Measurements from ENCODE around the gene SMARCA4.

SMARCA4 gene

DNA sequence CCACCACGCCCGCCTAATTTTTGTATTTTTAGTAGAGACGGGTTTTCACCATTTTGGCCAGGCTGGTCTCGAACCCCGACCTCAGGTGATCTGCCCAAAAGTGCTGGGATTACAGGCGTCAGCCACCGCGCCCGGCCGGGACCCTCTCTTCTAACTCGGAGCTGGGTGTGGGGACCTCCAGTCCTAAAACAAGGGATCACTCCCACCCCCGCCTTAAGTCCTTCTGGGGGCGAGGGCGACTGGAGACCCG is 129.1 kb downstream of the SMARCA4 start (continued):
- TF ChIP-seq, protein P1, sequence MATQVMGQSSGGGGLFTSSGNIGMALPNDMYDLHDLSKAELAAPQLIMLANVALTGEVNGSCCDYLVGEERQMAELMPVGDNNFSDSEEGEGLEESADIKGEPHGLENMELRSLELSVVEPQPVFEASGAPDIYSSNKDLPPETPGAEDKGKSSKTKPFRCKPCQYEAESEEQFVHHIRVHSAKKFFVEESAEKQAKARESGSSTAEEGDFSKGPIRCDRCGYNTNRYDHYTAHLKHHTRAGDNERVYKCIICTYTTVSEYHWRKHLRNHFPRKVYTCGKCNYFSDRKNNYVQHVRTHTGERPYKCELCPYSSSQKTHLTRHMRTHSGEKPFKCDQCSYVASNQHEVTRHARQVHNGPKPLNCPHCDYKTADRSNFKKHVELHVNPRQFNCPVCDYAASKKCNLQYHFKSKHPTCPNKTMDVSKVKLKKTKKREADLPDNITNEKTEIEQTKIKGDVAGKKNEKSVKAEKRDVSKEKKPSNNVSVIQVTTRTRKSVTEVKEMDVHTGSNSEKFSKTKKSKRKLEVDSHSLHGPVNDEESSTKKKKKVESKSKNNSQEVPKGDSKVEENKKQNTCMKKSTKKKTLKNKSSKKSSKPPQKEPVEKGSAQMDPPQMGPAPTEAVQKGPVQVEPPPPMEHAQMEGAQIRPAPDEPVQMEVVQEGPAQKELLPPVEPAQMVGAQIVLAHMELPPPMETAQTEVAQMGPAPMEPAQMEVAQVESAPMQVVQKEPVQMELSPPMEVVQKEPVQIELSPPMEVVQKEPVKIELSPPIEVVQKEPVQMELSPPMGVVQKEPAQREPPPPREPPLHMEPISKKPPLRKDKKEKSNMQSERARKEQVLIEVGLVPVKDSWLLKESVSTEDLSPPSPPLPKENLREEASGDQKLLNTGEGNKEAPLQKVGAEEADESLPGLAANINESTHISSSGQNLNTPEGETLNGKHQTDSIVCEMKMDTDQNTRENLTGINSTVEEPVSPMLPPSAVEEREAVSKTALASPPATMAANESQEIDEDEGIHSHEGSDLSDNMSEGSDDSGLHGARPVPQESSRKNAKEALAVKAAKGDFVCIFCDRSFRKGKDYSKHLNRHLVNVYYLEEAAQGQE (tag by site-specific recombination; IDR thresholded peaks at IDR 0.05), result peak; percentile 9; the same call in 1 of the 2 replicates
- TF ChIP-seq ZNF266 (tag by site-specific recombination; IDR thresholded peaks at IDR 0.05; ENCODE audit: low read depth), result 0 out of 2 replicates have a peak, but pooled peaks have one; percentile 1
- TF ChIP-seq, protein P2, sequence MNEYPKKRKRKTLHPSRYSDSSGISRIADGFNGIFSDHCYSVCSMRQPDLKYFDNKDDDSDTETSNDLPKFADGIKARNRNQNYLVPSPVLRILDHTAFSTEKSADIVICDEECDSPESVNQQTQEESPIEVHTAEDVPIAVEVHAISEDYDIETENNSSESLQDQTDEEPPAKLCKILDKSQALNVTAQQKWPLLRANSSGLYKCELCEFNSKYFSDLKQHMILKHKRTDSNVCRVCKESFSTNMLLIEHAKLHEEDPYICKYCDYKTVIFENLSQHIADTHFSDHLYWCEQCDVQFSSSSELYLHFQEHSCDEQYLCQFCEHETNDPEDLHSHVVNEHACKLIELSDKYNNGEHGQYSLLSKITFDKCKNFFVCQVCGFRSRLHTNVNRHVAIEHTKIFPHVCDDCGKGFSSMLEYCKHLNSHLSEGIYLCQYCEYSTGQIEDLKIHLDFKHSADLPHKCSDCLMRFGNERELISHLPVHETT (tag by site-specific recombination; IDR thresholded peaks at IDR 0.05), result peak; percentile 38; the same call in 1 of the 2 replicates

DNA sequence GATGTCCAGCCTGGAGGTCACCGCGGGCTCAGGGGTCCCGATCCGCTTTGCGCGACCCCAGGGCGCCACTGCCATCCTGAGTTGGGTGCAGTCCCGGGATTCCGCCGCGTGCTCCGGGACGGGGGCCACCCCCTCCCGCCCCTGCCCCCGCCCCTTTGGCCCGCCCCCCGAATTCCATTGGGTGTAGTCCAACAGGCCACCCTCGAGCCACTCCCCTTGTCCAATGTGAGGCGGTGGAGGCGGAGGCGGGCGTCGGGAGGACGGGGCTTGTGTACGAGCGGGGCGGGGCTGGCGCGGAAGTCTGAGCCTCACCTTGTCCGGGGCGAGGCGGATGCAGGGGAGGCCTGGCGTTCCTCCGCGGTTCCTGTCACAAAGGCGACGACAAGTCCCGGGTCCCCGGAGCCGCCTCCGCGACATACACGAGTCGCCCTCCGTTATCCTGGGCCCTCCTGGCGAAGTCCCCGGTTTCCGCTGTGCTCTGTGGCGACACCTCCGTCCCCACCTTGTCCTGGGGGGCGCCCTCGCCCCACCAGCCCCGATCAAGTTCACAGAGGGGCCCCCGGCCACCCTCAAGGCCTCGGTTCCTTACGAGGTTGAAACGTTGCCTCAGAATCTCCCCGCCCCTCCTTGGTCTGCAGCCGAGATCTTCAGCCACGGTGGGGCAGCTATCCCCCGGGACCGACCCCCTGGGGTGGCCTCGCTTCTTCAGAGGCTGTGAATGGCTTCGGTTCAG is 129.6 kb downstream of the SMARCA4 start:
- Histone ChIP-seq H3K9me3 (ENCODE audit: control insufficient read depth, insufficient read depth, low read depth, low read length) (no peaks in the 10 kb centered on the region), H3K36me3 (ENCODE audit: control insufficient read depth in 2 of 2, insufficient read depth in 1 of 2, low read length in 2 of 2) (no peaks in the 10 kb centered on the region; a peak in 1 of 3 replicates), H3K4me3 (ENCODE audit: low read depth, low read length) (peak overlapping the region; percentile 48), H3K4me1 (ENCODE audit: control insufficient read depth, insufficient read depth, low read length) (peaks cover 10% of the 10 kb centered on the region; the same call in 1 of the 2 replicates), H3K27ac (ENCODE audit: extremely low read depth, low read depth, low read length) (peak overlapping the region; percentile 92)
- ChIA-PET CTCF (interaction anchor here (0.6 to 2.6 kb wide), 7 partner anchors 24 to 154 kb away, joined by 3 to 13 read pairs (median 3); no protein-coding TSS in a partner anchor), POLR2A (interaction anchor here (1.2 to 1.5 kb wide), 3 partner anchors 55 to 284 kb away, joined by 3 to 5 read pairs (median 4); partner anchors contain the start of gene SWSAP1)
- TF ChIP-seq ZNF24 (tag by site-specific recombination; IDR thresholded peaks at IDR 0.05) (0 out of 2 replicates have a peak, but pooled peaks have one; percentile 18), ZNF10 (tag by site-specific recombination; IDR thresholded peaks at IDR 0.05) (peak; percentile 28; the same call in 1 of the 2 replicates), ZFHX2 (tag by site-specific recombination; conservative IDR thresholded peaks at IDR 0.05) (peak; percentile 24), ZNF214 (tag by site-specific recombination; IDR thresholded peaks at IDR 0.05; ENCODE audit: borderline replicate concordance) (no peak), KLF8 (tag by site-specific recombination; IDR thresholded peaks at IDR 0.05) (peak; percentile 76), ZNF341 (tag by site-specific recombination; IDR thresholded peaks at IDR 0.05; ENCODE audit: low read depth) (no peak), TCF7L2 (IDR thresholded peaks at IDR 0.05; ENCODE audit: borderline replicate concordance, low read depth, low read length) (no peak), REPIN1 (tag by site-specific recombination; IDR thresholded peaks at IDR 0.05; ENCODE audit: low read depth) (peak; percentile 89; the same call in 1 of the 2 replicates), ZNF596 (tag by site-specific recombination; IDR thresholded peaks at IDR 0.05) (0 out of 2 replicates have a peak, but pooled peaks have one; percentile 31), ZFP69B (tag by site-specific recombination; IDR thresholded peaks at IDR 0.05) (peak; percentile 58), ZNF2 (tag by site-specific recombination; IDR thresholded peaks at IDR 0.05) (no peak), IKZF3 (tag by site-specific recombination; IDR thresholded peaks at IDR 0.05) (peak; percentile 92)
- TF ChIP-seq, protein P3, sequence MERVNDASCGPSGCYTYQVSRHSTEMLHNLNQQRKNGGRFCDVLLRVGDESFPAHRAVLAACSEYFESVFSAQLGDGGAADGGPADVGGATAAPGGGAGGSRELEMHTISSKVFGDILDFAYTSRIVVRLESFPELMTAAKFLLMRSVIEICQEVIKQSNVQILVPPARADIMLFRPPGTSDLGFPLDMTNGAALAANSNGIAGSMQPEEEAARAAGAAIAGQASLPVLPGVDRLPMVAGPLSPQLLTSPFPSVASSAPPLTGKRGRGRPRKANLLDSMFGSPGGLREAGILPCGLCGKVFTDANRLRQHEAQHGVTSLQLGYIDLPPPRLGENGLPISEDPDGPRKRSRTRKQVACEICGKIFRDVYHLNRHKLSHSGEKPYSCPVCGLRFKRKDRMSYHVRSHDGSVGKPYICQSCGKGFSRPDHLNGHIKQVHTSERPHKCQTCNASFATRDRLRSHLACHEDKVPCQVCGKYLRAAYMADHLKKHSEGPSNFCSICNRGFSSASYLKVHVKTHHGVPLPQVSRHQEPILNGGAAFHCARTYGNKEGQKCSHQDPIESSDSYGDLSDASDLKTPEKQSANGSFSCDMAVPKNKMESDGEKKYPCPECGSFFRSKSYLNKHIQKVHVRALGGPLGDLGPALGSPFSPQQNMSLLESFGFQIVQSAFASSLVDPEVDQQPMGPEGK (tag by site-specific recombination; IDR thresholded peaks at IDR 0.05), result peak; percentile 89
- TF ChIP-seq, protein P4, sequence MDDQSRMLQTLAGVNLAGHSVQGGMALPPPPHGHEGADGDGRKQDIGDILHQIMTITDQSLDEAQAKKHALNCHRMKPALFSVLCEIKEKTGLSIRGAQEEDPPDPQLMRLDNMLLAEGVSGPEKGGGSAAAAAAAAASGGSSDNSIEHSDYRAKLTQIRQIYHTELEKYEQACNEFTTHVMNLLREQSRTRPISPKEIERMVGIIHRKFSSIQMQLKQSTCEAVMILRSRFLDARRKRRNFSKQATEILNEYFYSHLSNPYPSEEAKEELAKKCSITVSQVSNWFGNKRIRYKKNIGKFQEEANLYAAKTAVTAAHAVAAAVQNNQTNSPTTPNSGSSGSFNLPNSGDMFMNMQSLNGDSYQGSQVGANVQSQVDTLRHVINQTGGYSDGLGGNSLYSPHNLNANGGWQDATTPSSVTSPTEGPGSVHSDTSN (CRISPR knock-in tag; IDR thresholded peaks at IDR 0.05), result peak; percentile 44; the same call in 1 of the 2 replicates
- TF ChIP-seq, protein P5, sequence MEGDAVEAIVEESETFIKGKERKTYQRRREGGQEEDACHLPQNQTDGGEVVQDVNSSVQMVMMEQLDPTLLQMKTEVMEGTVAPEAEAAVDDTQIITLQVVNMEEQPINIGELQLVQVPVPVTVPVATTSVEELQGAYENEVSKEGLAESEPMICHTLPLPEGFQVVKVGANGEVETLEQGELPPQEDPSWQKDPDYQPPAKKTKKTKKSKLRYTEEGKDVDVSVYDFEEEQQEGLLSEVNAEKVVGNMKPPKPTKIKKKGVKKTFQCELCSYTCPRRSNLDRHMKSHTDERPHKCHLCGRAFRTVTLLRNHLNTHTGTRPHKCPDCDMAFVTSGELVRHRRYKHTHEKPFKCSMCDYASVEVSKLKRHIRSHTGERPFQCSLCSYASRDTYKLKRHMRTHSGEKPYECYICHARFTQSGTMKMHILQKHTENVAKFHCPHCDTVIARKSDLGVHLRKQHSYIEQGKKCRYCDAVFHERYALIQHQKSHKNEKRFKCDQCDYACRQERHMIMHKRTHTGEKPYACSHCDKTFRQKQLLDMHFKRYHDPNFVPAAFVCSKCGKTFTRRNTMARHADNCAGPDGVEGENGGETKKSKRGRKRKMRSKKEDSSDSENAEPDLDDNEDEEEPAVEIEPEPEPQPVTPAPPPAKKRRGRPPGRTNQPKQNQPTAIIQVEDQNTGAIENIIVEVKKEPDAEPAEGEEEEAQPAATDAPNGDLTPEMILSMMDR (tag by site-specific recombination; IDR thresholded peaks at IDR 0.05), result peak; percentile 86
- TF ChIP-seq, protein P6, sequence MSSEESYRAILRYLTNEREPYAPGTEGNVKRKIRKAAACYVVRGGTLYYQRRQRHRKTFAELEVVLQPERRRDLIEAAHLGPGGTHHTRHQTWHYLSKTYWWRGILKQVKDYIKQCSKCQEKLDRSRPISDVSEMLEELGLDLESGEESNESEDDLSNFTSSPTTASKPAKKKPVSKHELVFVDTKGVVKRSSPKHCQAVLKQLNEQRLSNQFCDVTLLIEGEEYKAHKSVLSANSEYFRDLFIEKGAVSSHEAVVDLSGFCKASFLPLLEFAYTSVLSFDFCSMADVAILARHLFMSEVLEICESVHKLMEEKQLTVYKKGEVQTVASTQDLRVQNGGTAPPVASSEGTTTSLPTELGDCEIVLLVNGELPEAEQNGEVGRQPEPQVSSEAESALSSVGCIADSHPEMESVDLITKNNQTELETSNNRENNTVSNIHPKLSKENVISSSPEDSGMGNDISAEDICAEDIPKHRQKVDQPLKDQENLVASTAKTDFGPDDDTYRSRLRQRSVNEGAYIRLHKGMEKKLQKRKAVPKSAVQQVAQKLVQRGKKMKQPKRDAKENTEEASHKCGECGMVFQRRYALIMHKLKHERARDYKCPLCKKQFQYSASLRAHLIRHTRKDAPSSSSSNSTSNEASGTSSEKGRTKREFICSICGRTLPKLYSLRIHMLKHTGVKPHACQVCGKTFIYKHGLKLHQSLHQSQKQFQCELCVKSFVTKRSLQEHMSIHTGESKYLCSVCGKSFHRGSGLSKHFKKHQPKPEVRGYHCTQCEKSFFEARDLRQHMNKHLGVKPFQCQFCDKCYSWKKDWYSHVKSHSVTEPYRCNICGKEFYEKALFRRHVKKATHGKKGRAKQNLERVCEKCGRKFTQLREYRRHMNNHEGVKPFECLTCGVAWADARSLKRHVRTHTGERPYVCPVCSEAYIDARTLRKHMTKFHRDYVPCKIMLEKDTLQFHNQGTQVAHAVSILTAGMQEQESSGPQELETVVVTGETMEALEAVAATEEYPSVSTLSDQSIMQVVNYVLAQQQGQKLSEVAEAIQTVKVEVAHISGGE (tag by site-specific recombination; conservative IDR thresholded peaks at IDR 0.05; ENCODE audit: low read depth), result peak; percentile 75

Data from HEK293 (cell line).